B cell (primary cell): ENCODE results near the gene OR10C1. TPM values are rescaled to one million over a fixed set of nuclear protein-coding genes. Genes with fewer than 3 reads are reported as not detected.

Source experiments
- ATAC-seq: fragments of 200-7000 bp; cut with Tn5 transposase; one replicate; pipeline ENCODE4 v1.10.0; 2021; ENCODE audit warnings: low read depth, mild to moderate bottlenecking, moderate number of reproducible peaks, moderate library complexity
- CTCF ChIA-PET: fragments of 350-600 bp; sonication (Branson Sonifier 250); formaldehyde crosslinking; loops from one replicate; lab custom pipeline; 2021; ENCODE audit warnings: antibody characterized with exemption, inconsistent platforms; lab: Charles Lee
- POLR2A ChIA-PET: fragments of 350-600 bp; sonication (Branson Sonifier 250); formaldehyde crosslinking; loops from one replicate; lab custom pipeline; 2021; ENCODE audit warnings: antibody characterized with exemption; lab: Charles Lee
- DNase-seq: peaks from one replicate; pipeline ENCODE4 v3.0.0; 2013
- H2AFZ ChIP-seq: 2 replicates; pipeline ENCODE4 v1.6.1; 2012; ENCODE audit warnings: mild to moderate bottlenecking, low read depth, low read length; ENCODE audit not compliant: insufficient read depth, poor library complexity, severe bottlenecking
- H3K27ac ChIP-seq, 2 donors: 1 replicate in 1 of 2; 2 replicates in 1 of 2; pipeline ENCODE4 v1.5.1; 2012 to 2013; ENCODE audit warnings: low read length in 2 of 2, mild to moderate bottlenecking in 2 of 2, moderate library complexity in 1 of 2
- H3K27me3 ChIP-seq, 4 experiments: fragments of 200-600 bp in 1 of 4; sonication (generic) in 1 of 4; replicated peaks in 1 of 4; 1 replicate in 2 of 4; 2 replicates in 2 of 4; pipeline versions ENCODE4 v1.6.1 to v1.7.0; 2013 to 2016; ENCODE audit warnings: low read length in 3 of 4, mild to moderate bottlenecking in 2 of 4, mixed read lengths in 1 of 4, moderate library complexity in 1 of 4; ENCODE audit not compliant: insufficient read depth in 4 of 4, control insufficient read depth in 3 of 4; ENCODE audit errors: control extremely low read depth in 1 of 4
- H3K36me3 ChIP-seq, 2 experiments: replicated peaks in 1 of 2; 1 replicate in 1 of 2; 2 replicates in 1 of 2; pipeline versions ENCODE4 v1.6.1 to v1.7.1; 2013; ENCODE audit warnings: low read length in 1 of 2; ENCODE audit not compliant: insufficient read depth in 2 of 2, control insufficient read depth in 1 of 2; ENCODE audit errors: control extremely low read depth in 1 of 2, extremely low read depth in 1 of 2
- H3K4me1 ChIP-seq, 2 donors: fragments of 200-600 bp in 1 of 2; sonication (generic) in 1 of 2; 1 replicate in 1 of 2; 2 replicates in 1 of 2; pipeline versions ENCODE4 v1.5.1 to v1.6.1; 2013 to 2017; ENCODE audit warnings: low read length in 2 of 2; ENCODE audit not compliant: control insufficient read depth in 2 of 2, insufficient read depth in 2 of 2
- H3K4me2 ChIP-seq: replicated peaks from 2 replicates; pipeline ENCODE3; 2012; ENCODE audit warnings: mild to moderate bottlenecking, low read depth, low read length; ENCODE audit not compliant: poor library complexity, severe bottlenecking
- H3K4me3 ChIP-seq, 5 experiments: fragments of 200-600 bp in 1 of 5; sonication (generic) in 1 of 5; 1 replicate in 3 of 5; 2 replicates in 2 of 5; pipeline versions ENCODE4 v1.5.1 to v1.7.0; 2011 to 2016; ENCODE audit warnings: low read length in 4 of 5, mild to moderate bottlenecking in 4 of 5, low read depth in 2 of 5, control low read depth in 1 of 5, moderate library complexity in 1 of 5; ENCODE audit not compliant: insufficient read depth in 1 of 5; ENCODE audit errors: control extremely low read depth in 1 of 5, extremely low read depth in 1 of 5
- H3K79me2 ChIP-seq: fragments of 200-600 bp; sonication (generic); one replicate; pipeline ENCODE4 v1.6.0; 2016; ENCODE audit warnings: low read length; ENCODE audit not compliant: control insufficient read depth, insufficient read depth
- H3K9ac ChIP-seq: fragments of 200-600 bp; sonication (generic); 2 replicates; pipeline ENCODE4 v1.6.1; 2017; ENCODE audit warnings: mild to moderate bottlenecking, low read length, moderate library complexity
- H3K9me3 ChIP-seq, 3 donors: one replicate each; pipeline versions ENCODE4 v1.6.1 to v1.7.1; 2013; ENCODE audit warnings: low read length in 2 of 3; ENCODE audit not compliant: control insufficient read depth in 2 of 3, insufficient read depth in 1 of 3; ENCODE audit errors: control extremely low read depth in 1 of 3
- H4K20me1 ChIP-seq: 2 replicates; pipeline ENCODE4 v1.6.0; 2012; ENCODE audit warnings: mild to moderate bottlenecking, low read length; ENCODE audit not compliant: insufficient read depth, control insufficient read depth, poor library complexity, severe bottlenecking
- H3K27ac Mint-ChIP-seq: one replicate; pipeline ENCODE4 v1.8.0; 2021; ENCODE audit warnings: mixed read lengths
- H3K27me3 Mint-ChIP-seq: one replicate; pipeline ENCODE4 v1.8.0; 2021; ENCODE audit warnings: mixed read lengths
- H3K4me1 Mint-ChIP-seq: one replicate; pipeline ENCODE4 v1.8.0; 2021; ENCODE audit warnings: mixed read lengths
- H3K4me3 Mint-ChIP-seq: one replicate; pipeline ENCODE4 v1.8.0; 2021; ENCODE audit warnings: mixed read lengths
- H3K9me3 Mint-ChIP-seq: one replicate; pipeline ENCODE4 v1.8.0; 2022; ENCODE audit warnings: mixed read lengths; ENCODE audit not compliant: insufficient read depth
- CTCF ChIP-seq: fragments of 200-600 bp; IDR thresholded peaks from one replicate; pipeline ENCODE4 v1.8.0; 2022; ENCODE audit warnings: antibody characterized with exemption, mild to moderate bottlenecking
- EZH2 ChIP-seq: IDR thresholded peaks from 2 replicates; pipeline ENCODE4 v1.6.1; 2012; ENCODE audit warnings: borderline replicate concordance, low read depth, mild to moderate bottlenecking, moderate library complexity, low read length; ENCODE audit not compliant: insufficient read depth, poor library complexity, severe bottlenecking
- WGBS: methylation state at CpG from one replicate; pipeline ENCODE4 v1.1.5; 2013; ENCODE audit warnings: missing lambda C conversion rate; ENCODE audit not compliant: insufficient coverage; 5-methylcytosine and 5-hydroxymethylcytosine counted together
- intact Hi-C: fragments of 100-400 bp; cut with micrococcal nuclease; formaldehyde crosslinking; loops from one replicate; pipeline ENCODE4 v1.10.0; 2022
- polyA plus RNA-seq: library from polyadenylated mRNA; depleted of rRNA; stranded (reverse); fragments of >200 nt; gene quantifications from 2 replicates; pipeline ENCODE4 v1.2.3, GENCODE V29; 2012
- total RNA-seq, 2 donors: library from RNA; stranded (reverse); fragments of 120-200 nt in 1 of 2; gene quantifications; 1 replicate in 1 of 2; 2 replicates in 1 of 2; pipeline versions ENCODE4 v1.2.3 to v1.2.4, GENCODE V29; 2013 to 2022

OR10C1 gene
- total and polyA plus RNA-seq, 2 donors (not counting 1 experiment from before 2014, with no cell fraction given), result not detected

DNA sequence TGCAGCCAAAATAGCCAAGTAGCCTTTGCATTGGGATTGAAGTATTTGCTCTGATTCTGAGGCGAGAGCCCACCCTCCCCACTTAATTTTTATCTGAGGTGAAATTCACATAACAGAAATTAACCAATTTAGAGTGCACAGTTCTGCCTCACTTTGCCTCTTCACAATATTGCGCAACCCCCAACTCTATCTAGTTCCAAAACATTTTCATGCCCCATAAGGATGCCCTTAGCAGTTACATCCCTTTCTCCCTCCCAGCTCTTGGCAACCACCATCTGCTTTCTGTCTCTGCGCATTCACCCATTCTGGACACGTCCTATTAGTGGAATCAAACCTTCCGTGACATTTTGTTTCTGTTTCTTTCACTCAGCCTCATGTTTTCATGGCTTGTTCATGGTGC is 39.6 kb downstream of the OR10C1 start:
- Histone ChIP-seq H3K9me3 (no peaks in the 10 kb centered on the region), H2AFZ (no peak overlapping the region), H3K79me2 (no peaks in the 10 kb centered on the region), H3K36me3 (no peaks in the 10 kb centered on the region), H4K20me1 (no peaks in the 10 kb centered on the region), H3K27ac (no peak overlapping the region), H3K9ac (no peak overlapping the region), H3K4me1 (no peaks in the 10 kb centered on the region), H3K27me3 (no peaks in the 10 kb centered on the region), H3K4me3 (no peak overlapping the region), H3K4me2 (no peak overlapping the region)
- 96% methylated on average over 5 of the region's 5 CpGs for WGBS
- H3K4me3 Mint-ChIP-seq, result no peak overlapping the region
- ATAC-seq, result no peak
- TF ChIP-seq EZH2 (no peak), CTCF (no peak)
- H3K4me1 Mint-ChIP-seq, result no peaks in the 10 kb centered on the region
- CTCF ChIA-PET, result no interaction called here
- POLR2A ChIA-PET, result no interaction called here
- no peak overlapping the region for H3K27ac Mint-ChIP-seq
- intact Hi-C loops, result no loop called here
- peaks cover 4% of the 10 kb centered on the region for H3K9me3 Mint-ChIP-seq
- peaks cover 10% of the 10 kb centered on the region for H3K27me3 Mint-ChIP-seq
- no peak for DNase-seq

DNA sequence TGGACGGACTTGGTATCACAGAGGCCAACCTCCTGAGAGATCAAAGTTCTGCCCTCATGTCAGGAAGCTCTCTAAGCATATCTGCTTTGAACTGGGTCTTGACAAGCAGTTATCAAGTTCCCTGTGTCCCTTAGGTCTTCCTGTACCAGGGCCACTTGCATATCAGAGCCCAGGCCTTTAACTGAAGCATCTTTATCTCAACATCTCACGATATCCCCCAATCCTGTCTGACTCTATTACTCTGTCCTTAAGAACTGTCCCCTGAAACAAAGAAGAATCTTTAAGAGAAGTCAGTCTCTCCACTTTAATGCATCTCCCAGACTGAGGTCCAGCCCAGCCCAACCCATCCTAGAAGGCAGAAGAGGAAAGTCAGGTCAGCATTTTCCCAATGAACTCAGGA is 40.5 kb downstream of the OR10C1 start:
- intact Hi-C loops, result no loop called here
- ATAC-seq, result no peak
- CTCF ChIA-PET, result no interaction called here

More for the DNA sequence above, 40.5 kb downstream of the OR10C1 start:
- no peak overlapping the region for H3K27ac Mint-ChIP-seq
- no peak overlapping the region for H3K4me2 ChIP-seq
- H3K4me3 ChIP-seq, result no peak overlapping the region
- TF ChIP-seq CTCF (no peak), EZH2 (no peak)
- no peaks in the 10 kb centered on the region for H3K27me3 ChIP-seq
- H3K9me3 Mint-ChIP-seq, result peaks cover 4% of the 10 kb centered on the region
- H2AFZ ChIP-seq, result no peak overlapping the region
- peaks cover 10% of the 10 kb centered on the region for H3K27me3 Mint-ChIP-seq
- no peaks in the 10 kb centered on the region for H3K36me3 ChIP-seq
- no peaks in the 10 kb centered on the region for H3K4me1 Mint-ChIP-seq
- no peaks in the 10 kb centered on the region for H3K9me3 ChIP-seq
- no peak overlapping the region for H3K27ac ChIP-seq
- POLR2A ChIA-PET, result no interaction called here
- no peaks in the 10 kb centered on the region for H3K79me2 ChIP-seq
- WGBS, result 96% methylated on average over 2 of the region's 2 CpGs
- no peaks in the 10 kb centered on the region for H3K4me1 ChIP-seq
- H3K4me3 Mint-ChIP-seq, result no peak overlapping the region
- no peaks in the 10 kb centered on the region for H4K20me1 ChIP-seq
- DNase-seq, result no peak
- no peak overlapping the region for H3K9ac ChIP-seq
